ENCODE measurements around the gene CFAP126.
A peak's percentile ranks its signal among the peaks of the same experiment; 100 is the strongest.
"Not testable (repeated sequence)": the region's sequence is repeated elsewhere in the genome, so short reads cannot be mapped to it uniquely, and the experiment has no call there.

The CFAP126 gene, protein sequence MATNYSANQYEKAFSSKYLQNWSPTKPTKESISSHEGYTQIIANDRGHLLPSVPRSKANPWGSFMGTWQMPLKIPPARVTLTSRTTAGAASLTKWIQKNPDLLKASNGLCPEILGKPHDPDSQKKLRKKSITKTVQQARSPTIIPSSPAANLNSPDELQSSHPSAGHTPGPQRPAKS

DNA sequence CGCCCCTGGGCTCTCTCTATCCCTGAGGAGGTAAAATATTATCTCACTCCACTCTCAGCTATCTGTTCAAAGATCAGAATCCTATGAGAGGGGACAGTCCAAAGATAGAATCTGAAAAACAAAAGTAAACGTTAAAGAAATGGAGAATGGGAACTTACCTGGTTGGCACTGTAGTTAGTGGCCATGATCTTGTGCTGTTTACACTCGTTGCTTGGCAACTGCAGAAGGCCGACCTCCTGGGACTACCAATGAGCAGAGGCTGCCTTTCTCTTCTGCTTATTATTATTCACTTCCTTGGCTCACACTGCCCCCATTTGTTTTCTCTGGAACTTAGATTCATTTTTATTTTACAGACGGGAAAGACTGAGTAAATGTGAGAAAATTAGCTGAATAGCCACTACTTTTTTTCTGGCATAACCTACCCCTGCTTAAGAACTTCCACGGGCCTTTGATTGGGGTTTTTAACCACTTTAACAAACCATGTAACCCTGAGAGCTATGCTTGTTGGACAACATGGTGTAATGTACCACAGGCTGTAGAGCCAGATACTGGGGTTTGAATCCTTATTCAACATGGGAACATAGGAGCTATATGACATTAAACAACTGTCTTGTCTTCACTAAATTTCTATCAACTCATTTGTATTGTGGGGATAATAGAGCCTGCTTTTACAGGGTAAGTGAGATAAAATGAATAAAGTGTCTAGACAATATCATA lies at the start of gene CFAP126:
Gene CFAP126 (minus strand): TSS at position 193 of the 717 bp plus-strand sequence. CDS start 8 bp downstream, at position 185.
- no peak for DNase-seq

DNA sequence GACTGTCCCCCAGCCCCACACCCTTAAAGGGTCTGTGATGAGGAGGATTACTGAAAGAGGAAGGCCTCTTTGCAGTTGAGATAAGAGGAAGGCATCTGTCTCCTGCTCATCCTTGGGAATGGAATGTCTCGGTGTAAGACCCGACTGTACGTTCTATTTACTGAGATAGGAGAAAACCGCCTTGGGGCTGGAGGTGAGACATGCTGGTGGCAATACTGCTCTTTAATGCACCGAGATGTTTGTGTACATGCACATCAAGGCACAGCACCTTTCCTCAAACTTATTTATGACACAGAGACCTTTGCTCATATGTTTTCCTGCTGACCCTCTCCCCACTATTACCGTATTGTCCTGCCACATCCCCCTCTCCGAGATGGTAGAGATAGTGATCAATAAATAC lies 45.4 kb upstream of the CFAP126 start:
- not testable (repeated sequence) for DNase-seq

DNA sequence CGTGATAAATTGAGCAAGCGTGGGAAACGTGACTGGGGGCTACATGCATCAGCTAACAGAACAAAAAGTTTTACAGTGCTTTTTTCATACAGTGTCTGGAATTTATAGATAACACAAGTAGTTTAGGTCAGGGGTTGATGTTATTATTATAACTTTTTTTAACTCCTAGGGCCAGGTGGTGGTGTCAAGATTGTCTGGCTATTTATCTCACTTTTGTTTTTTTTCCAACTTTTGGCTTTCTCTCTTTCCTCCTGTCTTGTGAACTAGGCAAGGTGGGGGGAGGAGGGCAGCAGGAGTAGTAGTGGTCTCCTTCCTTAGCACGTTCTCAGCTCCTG lies 42.9 kb upstream of the CFAP126 start:
- not testable (repeated sequence) for DNase-seq

DNA sequence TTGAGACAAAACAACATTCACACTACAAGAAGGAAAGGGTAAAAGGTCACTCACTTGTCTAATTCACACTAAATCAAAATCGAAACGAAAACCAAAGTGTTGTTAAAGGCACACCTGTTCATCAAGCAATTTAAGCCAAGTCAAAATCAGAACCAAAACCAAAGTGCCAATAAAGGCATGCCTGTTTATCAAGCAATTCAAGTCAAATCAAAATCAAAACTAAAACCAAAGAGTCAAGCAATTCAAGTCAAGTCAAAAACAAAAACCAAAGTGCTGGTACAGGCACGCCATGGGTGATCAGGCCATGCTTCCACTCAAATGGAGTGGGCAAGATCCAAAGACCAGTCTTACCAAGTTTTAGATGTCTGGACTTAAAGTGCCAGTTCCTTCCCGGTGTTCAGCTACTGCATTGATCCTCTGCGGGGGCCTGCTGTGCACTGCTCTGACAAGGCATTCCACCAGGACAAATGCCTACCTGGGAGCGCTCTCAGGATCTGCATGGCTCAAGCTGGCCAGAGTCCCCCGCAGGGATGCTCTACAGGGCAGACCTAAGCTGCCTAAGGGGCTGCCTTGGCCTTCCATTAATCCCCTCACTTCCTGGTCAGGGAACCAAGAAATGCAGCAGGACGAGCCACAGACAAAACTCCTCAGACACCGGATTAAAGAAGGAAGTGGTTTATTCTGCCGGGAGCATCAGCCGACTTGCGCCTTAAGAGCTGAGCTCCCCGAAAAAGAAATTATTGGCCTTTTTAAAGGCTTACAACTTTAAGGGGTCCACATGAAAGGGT lies 42.4 kb upstream of the CFAP126 start:
- DNase-seq = not testable (repeated sequence)

DNA sequence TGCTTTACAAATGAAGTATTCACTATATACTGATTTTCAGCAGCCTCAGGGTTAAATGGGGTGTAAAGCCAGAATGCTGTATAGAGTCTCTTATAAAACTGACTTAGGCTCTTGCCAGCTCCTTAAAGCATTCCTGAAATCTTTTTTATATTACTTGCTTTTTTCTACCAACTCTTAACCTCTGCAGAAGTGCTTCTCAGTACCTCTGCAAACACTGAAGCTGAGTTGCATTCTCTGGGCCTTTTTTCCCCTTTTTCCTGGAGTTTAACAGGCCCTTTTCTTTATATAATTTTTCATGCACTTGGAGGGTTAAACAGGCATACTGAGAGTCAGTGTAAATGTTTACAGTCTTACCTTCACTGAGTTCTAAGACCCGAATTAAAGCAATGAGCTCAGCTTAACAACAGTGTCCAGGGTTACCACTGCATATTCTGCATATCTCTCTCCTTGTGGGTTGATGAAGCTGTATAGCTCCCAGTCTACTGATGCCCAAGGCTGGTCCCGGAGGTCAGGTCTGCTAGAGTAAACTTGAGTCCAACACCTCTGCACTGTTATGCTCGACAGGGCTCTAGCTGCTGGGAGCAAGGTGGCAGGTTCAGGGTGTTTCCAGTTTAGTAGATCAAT lies 40.9 kb upstream of the CFAP126 start:
- no peak for DNase-seq

DNA sequence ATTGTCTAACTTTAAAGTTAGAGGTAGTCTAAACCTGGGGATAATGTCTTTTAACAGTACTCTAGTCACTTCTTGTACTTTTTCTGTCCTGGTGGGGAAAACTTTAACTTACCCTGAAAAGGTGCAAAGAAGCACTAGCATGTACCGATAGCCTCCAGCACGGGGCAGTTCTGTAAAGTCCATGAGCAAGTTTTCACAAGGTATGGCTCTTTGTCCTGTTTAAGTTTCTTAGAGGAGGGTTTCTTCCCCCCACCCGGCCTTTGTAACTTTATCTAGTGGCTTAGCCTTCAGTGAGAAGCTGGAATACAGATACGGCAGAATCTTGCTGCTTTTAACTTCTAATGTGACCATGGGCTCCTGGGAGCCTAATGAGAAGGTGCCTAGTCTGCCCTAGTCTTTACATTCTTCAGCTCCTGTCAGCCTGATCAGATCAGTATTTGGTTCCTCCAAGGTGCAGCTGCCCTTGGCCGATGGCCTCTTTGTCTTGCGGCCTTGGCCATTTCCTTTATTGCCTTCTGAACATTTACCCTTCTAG lies 39.8 kb upstream of the CFAP126 start:
- no peak for DNase-seq

DNA sequence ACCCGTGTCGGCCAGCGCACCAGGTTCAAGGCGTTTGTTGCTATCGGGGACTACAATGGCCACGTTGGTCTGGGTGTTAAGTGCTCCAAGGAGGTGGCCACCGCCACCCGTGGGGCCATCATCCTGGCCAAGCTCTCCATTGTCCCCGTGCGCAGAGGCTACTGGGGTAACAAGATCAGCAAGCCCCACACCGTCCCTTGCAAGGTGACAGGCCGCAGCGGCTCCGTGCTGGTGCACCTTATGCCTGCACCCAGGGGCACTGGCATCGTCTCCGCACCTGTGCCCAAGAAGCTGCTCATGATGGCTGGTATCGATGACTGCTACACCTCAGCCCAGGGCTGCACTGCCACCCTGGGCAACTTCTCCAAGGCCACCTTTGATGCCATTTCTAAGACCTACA lies 38.9 kb upstream of the CFAP126 start:
- DNase-seq = not testable (repeated sequence)

DNA sequence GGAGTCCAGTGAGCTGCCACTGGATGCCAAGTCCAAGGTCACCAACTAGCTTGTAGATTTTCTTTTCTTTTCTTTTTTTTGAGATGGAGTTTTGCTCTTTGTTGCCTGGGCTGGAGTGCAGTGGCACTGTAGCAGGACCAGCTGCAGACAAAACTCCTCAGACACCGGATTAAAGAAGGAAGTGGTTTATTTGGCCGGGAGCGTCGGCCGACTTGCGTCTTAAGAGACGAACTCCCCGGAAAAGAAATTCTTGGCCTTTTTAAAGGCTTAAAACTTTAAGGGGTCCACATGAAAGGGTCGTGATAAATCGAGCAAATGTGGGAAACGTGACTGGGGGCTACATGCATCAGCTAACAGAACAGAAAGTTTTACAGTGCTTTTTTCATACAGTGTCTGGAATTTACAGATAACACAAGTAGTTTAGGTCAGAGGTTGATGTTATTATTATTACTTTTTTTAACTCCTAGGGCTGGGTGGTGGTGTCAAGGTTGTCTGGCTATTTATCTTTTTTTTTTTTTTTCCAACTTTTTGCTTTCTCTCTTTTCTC lies 36.4 kb upstream of the CFAP126 start:
- no peak for DNase-seq

DNA sequence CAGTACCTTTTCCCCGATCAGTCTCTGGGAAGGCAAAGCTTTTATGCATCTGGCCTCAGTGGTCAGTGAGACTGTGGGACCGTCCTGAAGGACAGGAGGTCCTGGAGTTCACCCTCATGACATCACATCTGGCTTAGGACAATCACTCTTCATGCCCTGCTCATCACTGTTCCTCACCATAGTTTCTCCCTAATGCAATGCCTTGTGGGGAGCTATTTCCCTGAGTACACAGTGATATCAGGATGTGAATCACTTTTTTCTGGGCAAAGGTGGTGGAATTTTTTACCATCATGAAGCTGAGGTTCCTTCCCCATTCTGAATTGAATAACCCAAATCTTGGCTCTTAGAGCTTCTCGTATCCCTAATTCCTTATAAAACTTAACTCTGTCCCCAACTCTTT lies 34.8 kb upstream of the CFAP126 start:
- no peak for DNase-seq

DNA sequence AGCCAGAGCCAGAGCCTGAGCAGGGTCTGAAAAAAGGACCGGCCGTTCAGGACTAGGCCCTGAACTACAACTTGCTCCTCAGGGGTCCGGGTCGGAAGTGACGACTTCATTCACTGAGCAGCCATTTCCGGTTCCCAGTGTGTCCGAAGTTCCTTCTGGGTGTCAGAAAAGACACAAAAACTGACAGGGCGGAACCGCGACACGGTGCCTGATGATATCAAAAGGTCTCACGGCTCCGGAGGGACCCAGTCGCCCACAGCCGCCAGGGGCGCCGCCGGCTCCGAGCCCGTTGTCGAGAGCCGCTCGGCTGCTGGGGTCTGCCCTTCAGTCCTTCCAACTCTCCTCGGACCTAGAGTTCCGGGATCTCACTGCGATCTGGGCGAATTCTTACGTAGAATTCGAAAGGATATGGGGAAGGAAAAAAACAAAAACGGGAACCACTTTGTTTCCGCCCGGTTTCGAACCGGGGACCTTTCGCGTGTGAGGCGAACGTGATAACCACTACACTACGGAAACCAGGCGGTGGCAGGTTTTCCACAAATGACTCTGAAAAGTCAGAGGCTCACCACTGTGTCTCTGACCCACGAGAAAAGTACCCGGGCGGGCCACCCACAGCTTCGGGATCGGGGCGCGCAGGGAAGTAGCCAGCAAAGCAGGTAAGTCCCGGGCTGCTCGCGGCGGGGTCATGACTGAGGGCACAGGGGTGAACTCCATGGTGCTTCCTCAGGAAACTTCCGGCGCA lies 31.8 kb upstream of the CFAP126 start:
- peak; percentile 89 to 91 for DNase-seq

DNA sequence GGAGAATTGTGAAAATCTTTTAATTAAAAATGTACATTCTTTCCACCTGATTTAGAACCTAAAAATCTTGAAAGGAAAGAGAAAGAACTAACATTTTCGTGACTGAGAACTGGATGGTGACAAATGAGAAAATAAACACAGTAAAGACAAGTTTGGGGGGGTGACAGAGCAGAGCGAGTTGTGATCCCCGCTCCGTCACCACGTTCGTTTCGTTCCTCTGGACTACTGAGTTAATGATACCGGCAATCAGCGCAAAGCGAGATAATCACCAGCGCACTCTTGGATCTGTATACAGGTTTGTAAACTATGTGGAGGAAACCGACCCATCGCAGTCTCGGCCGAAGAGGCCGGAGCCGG lies 31.2 kb upstream of the CFAP126 start:
- DNase-seq = no peak

DNA sequence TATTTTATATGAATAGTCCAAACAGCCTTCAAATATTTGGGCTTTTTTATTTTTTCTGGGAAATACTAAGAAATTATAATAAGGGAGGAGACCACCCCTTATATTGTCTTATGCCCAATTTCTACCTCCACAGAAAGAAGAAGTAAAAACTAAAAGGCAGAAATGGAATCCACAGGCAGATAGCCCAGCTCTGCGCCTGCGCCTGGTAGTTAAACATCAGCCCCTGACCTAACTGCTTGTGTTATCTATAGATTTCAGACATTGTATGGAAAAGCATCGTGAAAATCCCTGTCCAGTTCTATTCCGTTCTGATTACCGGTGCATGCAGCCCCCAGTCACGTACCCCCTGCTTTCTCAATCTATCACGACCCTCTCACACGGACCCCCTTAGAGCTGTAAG lies 29.4 kb upstream of the CFAP126 start:
- not testable (repeated sequence) for DNase-seq

DNA sequence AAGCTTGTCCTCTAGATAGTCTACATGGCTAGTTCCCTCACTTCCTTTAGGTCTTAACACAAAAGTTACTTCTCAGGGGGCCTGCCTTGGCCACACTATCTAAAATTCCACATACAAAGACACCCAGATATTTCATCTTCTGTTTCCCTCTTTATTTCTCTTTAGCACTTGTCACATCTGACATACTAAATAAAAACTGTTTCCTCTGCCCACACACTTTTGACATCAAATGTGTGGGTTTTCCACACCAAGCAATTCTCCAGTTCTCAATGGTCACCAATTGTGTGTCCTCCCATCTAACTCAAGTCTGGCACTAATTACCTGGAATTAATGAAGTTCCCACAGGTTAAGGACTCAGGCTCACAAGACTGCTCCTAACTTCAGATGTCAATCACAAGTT lies 25.5 kb upstream of the CFAP126 start:
- no peak for DNase-seq

DNA sequence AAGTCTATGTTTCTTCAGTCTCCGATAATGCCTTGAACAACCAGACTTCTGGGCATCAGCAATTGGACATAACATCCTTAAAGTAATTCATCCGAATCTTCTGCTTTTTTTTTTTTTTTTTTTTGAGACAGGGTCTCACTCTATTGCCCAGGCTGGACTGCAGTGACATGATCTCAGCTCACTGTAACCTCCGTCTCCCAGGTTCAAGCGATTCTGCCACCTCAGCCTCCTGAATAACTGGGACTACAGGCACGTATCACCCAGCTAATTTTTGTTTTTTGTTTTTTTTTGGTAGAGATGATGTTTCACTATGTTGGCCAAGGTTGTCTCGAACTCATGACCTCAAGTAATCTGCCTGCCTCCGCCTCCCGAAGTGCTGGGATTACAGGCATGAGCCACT lies 23.9 kb upstream of the CFAP126 start:
- no peak for DNase-seq

DNA sequence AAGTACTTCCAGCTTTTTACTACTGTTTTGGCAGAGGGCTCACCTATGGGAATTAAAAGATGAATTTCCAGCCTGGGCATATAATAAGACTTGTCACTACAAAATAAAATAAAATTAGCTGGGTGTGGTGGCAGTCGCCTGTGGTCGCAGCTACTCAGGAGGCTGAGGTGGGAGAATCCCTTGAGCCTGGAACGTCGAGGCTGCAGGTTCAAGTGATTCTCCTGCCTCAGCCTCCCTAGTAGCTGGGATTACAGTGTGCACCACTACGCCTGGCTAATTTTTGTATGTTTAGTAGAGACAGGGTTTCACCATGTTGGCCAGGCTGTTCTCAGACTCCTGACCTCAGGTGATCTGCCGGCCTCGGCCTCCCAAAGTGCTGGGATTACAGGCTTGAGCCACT lies 23.5 kb upstream of the CFAP126 start:
- DNase-seq = not testable (repeated sequence)

DNA sequence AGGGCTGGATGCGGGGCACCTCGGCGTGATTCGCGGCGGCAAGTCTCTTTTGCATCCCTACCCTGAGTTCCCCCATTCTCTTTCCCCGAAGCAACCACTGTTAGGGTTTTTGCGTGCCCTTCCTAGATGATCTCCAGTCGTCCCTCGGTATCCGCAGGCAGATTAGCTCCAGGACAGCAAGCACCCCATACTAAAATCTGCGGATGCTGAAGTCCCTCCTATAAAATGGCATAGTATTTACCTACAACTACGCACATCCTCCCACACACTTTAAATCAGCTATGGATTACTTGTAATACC lies 22.8 kb upstream of the CFAP126 start:
- no peak for DNase-seq

DNA sequence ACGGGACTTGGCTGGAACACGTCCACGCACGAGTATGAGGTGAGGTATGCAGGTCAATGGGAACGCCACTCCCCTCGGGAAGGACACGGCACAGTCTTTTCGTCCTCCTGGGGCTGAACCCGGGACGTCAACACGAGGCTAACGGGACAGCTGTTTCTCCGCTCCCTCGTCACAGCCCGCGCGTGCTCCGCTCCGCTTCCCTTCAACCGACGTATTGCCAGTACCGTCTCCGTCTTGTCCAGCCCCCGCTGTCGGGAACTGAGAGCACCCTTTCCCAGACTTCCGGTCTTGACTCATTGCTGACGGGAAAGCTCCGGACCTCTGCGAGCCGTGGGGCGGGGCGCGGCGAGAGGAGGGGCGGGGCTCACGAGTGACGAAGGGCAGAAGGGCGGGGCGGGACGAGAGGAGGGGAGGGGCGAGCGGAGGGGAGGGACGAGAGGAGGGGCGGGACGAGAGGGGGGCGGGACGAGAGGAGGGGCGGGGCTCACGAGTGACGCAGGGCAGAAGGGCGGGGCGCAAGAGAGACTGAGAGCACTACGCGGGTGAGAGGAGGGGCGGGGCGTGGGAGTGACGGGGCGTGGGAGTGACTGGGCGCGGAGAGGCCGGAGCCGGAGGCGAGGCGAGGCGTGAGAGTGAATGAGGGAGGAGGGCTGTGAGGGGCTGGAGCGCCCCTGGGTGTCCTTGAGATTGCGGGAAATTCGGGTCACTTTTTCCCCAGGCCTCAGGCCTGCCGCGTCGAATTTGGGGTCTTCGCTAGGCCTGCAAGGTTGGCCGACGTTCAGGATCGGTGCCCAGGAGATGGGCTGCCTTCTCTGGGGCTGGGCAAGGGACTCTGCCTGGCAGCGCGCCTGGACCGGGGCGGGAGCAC lies 22.2 kb upstream of the CFAP126 start:
- DNase-seq = peak; percentile 97 to 98

DNA sequence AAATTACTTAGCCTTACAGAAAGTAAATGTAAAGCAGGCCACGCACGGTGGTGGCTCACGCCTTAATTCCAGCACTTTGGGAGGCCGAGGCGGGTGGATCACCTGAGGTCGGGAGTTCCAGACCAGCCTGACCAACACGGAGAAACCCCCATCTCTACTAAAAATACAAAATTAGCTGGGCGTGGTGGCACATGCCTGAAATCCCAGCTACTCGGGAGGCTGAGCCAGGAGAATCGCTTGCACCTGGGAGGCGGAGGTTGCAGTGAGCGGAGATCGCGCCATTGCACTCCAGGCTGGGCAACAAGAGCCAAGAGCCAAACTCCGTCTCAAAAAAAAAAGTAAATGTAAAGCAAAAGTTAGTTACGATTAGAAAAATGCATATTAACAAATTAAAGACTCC lies 21.5 kb upstream of the CFAP126 start:
- not testable (repeated sequence) for DNase-seq

DNA sequence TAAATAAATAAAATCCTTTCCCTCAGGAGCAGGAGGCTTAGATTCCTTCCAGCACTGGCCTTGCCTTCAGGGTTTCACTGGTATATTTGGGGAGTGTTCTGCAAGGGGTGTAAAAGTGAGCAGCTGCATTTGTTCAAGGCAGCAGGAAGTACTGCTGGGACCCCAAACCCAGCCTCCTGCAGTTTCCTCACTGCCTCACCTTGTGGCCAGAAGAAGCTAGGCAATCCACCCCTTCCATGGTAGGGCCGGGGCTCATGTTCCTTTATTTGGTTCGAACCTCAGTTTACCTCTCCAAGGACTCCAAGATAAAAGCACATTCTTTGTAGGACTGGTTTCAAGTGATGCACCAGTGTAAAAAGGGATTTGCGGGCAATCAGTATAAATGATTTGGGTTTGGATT lies 21.0 kb upstream of the CFAP126 start:
- DNase-seq = no peak

DNA sequence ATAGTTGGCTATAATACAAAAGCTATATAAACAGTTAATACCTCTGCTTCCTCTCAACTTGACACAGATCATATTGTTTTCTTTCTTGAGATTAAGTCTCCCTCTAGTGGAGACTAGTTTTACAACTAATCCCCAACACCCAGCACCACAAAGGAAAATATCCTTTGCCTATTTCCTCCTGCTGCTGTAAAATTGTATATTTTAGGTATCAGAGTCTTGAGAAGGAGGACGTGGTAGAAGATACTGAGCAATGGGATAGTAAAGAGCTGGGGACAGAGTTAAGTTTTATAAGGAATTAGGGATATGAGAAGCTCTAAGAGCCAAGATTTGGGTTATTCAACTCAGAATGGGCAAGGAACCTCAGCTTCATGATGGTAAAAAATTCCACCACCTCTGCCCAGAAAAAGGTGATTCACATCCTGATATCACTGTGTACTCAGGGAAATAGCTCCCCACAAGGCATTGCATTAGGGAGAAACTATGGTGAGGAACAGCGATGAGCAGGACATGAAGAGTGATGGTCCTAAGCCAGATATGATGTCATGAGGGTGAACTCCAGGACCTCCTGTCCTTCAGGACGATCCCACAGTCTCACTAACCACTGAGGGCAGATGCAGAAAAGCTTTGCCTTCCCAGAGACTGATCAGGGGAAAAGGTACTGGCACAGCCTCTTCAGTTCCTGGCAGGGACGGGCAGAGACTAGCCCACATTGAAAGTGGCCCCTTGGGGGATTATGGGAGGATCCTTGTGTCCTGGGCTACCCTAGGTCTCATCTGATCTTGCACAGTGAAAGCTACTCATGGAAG lies 14.7 kb upstream of the CFAP126 start:
- DNase-seq = peak; percentile 21 to 73

DNA sequence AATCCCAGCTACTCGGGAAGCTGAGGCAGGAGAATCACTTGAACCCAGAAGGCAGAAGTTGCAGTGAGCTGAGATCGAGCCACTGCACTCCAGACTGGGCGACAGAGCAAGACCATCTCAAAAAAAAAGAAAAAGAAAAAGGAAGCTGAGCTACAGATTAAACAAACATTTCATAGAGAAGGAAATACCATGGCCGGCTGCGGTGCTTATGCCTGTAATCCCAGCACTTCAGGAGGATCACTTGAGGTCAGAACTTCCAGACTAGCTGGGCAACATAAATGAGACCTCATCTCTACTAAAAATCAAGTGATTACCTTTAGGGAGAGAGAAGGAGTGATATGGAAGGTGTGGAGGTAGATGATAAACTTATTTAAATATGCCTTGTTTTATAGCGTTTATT lies 14.0 kb upstream of the CFAP126 start:
- DNase-seq = no peak
